ENCODE results near the gene NEURL1. TPM values are rescaled to one million over a fixed set of nuclear protein-coding genes. Genes with fewer than 3 reads are reported as not detected.

Gene NEURL1
- total RNA-seq, 1 donor: 0.27 TPM

DNA sequence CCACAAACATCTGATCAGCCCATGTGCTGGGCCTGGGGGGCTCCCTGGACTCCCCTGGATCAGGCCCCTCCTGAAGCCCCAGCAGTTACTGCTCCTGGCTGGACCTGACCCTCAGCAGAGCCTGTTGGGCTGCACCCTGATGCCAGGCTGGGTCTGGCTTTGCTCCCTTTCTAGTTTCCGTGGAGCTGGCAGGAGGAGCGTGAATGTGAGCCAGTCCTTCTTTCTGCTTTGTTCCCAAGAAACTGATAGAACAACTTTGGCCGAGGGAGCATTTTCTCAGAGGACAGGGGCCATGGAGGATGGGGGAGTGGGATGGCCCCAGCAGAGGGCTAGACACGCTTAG, 128.2 kb downstream of the NEURL1 start:
- TF ChIP-seq, protein P1, sequence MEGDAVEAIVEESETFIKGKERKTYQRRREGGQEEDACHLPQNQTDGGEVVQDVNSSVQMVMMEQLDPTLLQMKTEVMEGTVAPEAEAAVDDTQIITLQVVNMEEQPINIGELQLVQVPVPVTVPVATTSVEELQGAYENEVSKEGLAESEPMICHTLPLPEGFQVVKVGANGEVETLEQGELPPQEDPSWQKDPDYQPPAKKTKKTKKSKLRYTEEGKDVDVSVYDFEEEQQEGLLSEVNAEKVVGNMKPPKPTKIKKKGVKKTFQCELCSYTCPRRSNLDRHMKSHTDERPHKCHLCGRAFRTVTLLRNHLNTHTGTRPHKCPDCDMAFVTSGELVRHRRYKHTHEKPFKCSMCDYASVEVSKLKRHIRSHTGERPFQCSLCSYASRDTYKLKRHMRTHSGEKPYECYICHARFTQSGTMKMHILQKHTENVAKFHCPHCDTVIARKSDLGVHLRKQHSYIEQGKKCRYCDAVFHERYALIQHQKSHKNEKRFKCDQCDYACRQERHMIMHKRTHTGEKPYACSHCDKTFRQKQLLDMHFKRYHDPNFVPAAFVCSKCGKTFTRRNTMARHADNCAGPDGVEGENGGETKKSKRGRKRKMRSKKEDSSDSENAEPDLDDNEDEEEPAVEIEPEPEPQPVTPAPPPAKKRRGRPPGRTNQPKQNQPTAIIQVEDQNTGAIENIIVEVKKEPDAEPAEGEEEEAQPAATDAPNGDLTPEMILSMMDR (IDR thresholded peaks at IDR 0.05; ENCODE audit: insufficient read depth, low read length): no peak
- no peak for DNase-seq (ENCODE audit: low read depth)

GRCh38 chr10:103622286-103622685, 128.8 kb downstream of the NEURL1 start:
- no peak for DNase-seq (ENCODE audit: low read depth)
- H3K4me3 ChIP-seq (ENCODE audit: low read depth, low read length): no peak overlapping the region
- TF ChIP-seq, protein P1 (IDR thresholded peaks at IDR 0.05; ENCODE audit: insufficient read depth, low read length): no peak

More for the DNA sequence above, 128.2 kb downstream of the NEURL1 start:
- H3K4me3 ChIP-seq (ENCODE audit: low read depth, low read length): no peak overlapping the region

- H3K4me3 ChIP-seq (ENCODE audit: low read depth, low read length): no peak overlapping the region
- TF ChIP-seq, protein P1 (IDR thresholded peaks at IDR 0.05; ENCODE audit: insufficient read depth, low read length): no peak
- no peak for DNase-seq (ENCODE audit: low read depth)
Measured at GRCh38 chr10:103622935-103623574, 129.6 kb downstream of the NEURL1 start.

- no peak overlapping the region for H3K4me3 ChIP-seq (ENCODE audit: low read depth, low read length)
Measured at GRCh38 chr10:103626178-103626577, 132.7 kb downstream of the NEURL1 start.

GRCh38 chr10:103627111-103627892, 133.8 kb downstream of the NEURL1 start:
- DNase-seq (ENCODE audit: low read depth): no peak
- TF ChIP-seq, protein P1 (IDR thresholded peaks at IDR 0.05; ENCODE audit: insufficient read depth, low read length): no peak

More at GRCh38 chr10:103626178-103626577, 132.7 kb downstream of the NEURL1 start:
- DNase-seq (ENCODE audit: low read depth): no peak
- TF ChIP-seq, protein P1 (IDR thresholded peaks at IDR 0.05; ENCODE audit: insufficient read depth, low read length): no peak

DNA sequence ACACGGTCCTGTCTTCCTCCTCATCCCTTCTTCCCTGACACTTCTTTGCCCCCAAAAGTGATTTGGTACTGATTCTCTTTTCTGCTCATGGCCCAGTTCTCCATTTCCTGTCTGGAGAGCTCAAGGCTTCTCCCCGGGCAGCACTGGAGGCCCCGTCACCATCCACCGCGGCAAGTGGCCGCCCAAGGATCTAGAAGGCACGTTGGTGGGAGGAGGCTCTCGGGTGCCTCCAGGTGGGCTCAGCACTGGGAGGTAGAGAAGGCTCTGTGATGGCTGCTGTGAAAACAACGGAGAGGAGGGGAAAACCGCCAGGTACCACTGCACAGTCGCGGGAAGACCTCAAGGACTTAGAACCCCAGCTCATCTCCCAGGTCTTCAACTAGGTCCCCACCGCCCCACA, 134.4 kb downstream of the NEURL1 start:
- TF ChIP-seq, protein P1 (IDR thresholded peaks at IDR 0.05; ENCODE audit: insufficient read depth, low read length): no peak
- no peak for DNase-seq (ENCODE audit: low read depth)

More at GRCh38 chr10:103627111-103627892, 133.8 kb downstream of the NEURL1 start:
- no peak overlapping the region for H3K4me3 ChIP-seq (ENCODE audit: low read depth, low read length)

More for the DNA sequence above, 134.4 kb downstream of the NEURL1 start:
- no peak overlapping the region for H3K4me3 ChIP-seq (ENCODE audit: low read depth, low read length)

All from fibroblast of the aortic adventitia (primary cell).